Body of pancreas (tissue), 4 donors: ENCODE data around the gene CHST13. TPM values are rescaled to one million over a fixed set of nuclear protein-coding genes. Genes with fewer than 3 reads are reported as not detected.
A peak's percentile ranks its signal among the peaks of the same experiment; 100 is the strongest.

Experiments used
- ATAC-seq: fragments of 150-250 bp; one replicate; pipeline ENCODE4 v1.9.1; 2016
- DNase-seq, 4 donors: peaks; one replicate each; pipeline ENCODE4 v3.0.0-alpha.2; 2019
- H3K27ac ChIP-seq, 4 donors: fragments of 200-600 bp; sonication (generic); 1 replicate in 3 of 4; 2 replicates in 1 of 4; pipeline versions ENCODE4 v1.5.1 to v1.6.1; 2016 to 2019; ENCODE audit warnings: mild to moderate bottlenecking in 1 of 4, mixed read lengths in 1 of 4, moderate library complexity in 1 of 4
- H3K27me3 ChIP-seq, 2 donors: fragments of 200-600 bp; sonication (generic); one replicate each; pipeline ENCODE4 v1.6.0; 2016; ENCODE audit warnings: mild to moderate bottlenecking in 1 of 2
- H3K36me3 ChIP-seq, 2 donors: fragments of 200-600 bp; sonication (generic); replicated peaks in 1 of 2; 2 replicates each; pipeline ENCODE4 v1.5.1; 2016; ENCODE audit warnings: low read depth in 2 of 2; ENCODE audit not compliant: insufficient read depth in 1 of 2
- H3K4me1 ChIP-seq: fragments of 200-600 bp; sonication (generic); one replicate; pipeline ENCODE4 v1.6.0; 2016
- H3K4me3 ChIP-seq, 2 donors: fragments of 200-600 bp; sonication (generic); 1 replicate in 1 of 2; 2 replicates in 1 of 2; pipeline ENCODE4 v1.5.1; 2016 to 2019
- H3K9me3 ChIP-seq, 3 donors: fragments of 200-600 bp; sonication (generic); 1 replicate in 2 of 3; 2 replicates in 1 of 3; pipeline ENCODE4 v1.5.1; 2016
- POLR2A ChIP-seq, 3 donors: fragments of 450-650 bp; IDR thresholded peaks; one replicate each; pipeline ENCODE4 v1.6.1; 2016; ENCODE audit warnings: antibody characterized with exemption in 3 of 3, mild to moderate bottlenecking in 2 of 3
- WGBS, 2 donors: methylation state at CpG; one replicate each; pipeline ENCODE4 v1.1.5; 2017; 5-methylcytosine and 5-hydroxymethylcytosine counted together
- intact Hi-C: fragments of 100-400 bp; cut with DNase I; formaldehyde crosslinking; loops from one replicate; pipeline ENCODE4 v1.15.1; 2023
- total RNA-seq, 2 donors: library from RNA; depleted of rRNA; stranded (reverse); fragments of >200 nt; gene quantifications; one replicate each; pipeline ENCODE4 v1.1.0, GENCODE V29; 2016
- TF ChIP-seq, protein P1 (sequence below), 7 experiments: fragments of 450-650 bp in 4 of 7; fragments of 200-600 bp in 3 of 7; sonication (generic) in 3 of 7; IDR thresholded peaks; one replicate each; pipeline ENCODE4 v1.5.1; 2016 to 2019; ENCODE audit warnings: antibody characterized with exemption in 7 of 7

The CHST13 gene
- total RNA-seq, 2 donors from 2014 or later: 2.3 TPM; not detected in 1

DNA sequence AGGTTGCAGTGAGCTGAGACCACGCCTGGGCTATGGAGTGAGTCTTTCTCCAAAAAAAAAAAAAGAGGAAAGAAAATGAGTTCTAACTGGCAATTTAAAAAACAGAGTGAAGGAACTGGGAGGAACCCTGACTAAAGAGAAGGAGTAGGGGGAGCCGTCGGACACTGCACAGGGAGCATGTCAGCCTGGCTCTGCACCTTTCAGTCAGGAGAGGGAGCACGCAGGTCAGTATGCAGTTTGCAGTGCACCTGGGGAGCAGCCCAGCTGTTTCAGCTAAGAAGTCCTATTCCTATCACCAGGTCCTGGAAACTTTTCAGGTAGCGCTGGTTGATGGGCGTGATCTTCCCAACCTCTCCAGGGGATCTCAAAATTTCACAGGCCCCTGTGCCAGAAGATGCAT, 33.3 kb upstream of the CHST13 start:
- Histone ChIP-seq H3K36me3 (no peaks in the 10 kb centered on the region), H3K27me3 (no peaks in the 10 kb centered on the region), H3K4me1 (no peaks in the 10 kb centered on the region), H3K9me3 (no peaks in the 10 kb centered on the region), H3K4me3 (no peak overlapping the region), H3K27ac (no peak overlapping the region)
- DNase-seq (peak in 3 of 4 donors; percentile 39 to 63 (median 53)), ATAC-seq (peak; percentile 45)
- intact Hi-C loops: no loop called here
- WGBS, 2 donors: 43 to 55% methylated on average over 6 of the region's 6 CpGs
- TF ChIP-seq, protein P1, sequence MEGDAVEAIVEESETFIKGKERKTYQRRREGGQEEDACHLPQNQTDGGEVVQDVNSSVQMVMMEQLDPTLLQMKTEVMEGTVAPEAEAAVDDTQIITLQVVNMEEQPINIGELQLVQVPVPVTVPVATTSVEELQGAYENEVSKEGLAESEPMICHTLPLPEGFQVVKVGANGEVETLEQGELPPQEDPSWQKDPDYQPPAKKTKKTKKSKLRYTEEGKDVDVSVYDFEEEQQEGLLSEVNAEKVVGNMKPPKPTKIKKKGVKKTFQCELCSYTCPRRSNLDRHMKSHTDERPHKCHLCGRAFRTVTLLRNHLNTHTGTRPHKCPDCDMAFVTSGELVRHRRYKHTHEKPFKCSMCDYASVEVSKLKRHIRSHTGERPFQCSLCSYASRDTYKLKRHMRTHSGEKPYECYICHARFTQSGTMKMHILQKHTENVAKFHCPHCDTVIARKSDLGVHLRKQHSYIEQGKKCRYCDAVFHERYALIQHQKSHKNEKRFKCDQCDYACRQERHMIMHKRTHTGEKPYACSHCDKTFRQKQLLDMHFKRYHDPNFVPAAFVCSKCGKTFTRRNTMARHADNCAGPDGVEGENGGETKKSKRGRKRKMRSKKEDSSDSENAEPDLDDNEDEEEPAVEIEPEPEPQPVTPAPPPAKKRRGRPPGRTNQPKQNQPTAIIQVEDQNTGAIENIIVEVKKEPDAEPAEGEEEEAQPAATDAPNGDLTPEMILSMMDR (IDR thresholded peaks at IDR 0.05): peak in 3 of 7 experiments; percentile 14 to 35 (median 23)
- TF ChIP-seq POLR2A (IDR thresholded peaks at IDR 0.05): no peak

DNA sequence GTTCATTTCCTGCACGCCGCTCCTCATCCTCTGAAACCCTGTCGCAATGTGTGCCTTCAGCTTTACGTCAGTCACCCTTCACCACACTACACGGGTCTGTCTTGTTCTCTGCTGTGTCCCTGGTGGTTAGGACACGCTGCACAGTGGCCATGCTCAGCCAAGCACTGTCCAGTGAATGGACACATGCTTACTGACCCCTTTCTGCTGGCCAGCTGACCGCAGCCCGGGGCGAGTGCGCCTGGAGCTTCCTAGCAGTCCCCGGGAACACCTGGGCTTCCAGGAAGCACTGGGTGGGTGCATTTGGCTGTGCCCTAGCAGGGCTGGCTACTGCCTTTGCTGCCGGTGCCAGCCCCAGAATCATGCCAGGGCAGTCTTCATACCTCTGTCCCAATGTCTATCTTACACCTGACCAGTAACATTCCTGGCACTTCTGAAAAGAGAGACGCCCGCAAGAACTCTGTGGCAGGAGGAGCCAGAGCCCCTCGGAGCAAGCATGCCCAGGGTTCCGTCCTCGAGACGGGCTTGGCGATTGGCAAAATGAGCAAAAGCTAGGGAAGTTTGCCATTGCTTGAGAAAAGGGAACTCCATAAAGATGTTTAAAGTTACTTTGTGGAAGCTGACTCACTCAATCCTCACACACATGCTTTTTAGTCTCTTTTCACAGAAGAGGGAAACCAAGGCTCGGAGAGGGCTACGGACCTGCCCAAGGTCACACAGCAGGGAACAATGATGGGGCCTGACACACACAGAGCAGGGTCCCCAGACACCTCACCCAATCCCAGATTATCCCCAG, 32.5 kb upstream of the CHST13 start:
- 76 to 87% methylated on average over 21 of the region's 21 CpGs for WGBS, 2 donors
- no peak overlapping the region for H3K4me3 ChIP-seq
- TF ChIP-seq POLR2A (IDR thresholded peaks at IDR 0.05): no peak
- TF ChIP-seq, protein P1 (IDR thresholded peaks at IDR 0.05): no peak
- DNase-seq: no peak
- H3K27ac ChIP-seq: no peak overlapping the region
- H3K36me3 ChIP-seq: no peaks in the 10 kb centered on the region
- no peak for ATAC-seq
- H3K4me1 ChIP-seq: no peaks in the 10 kb centered on the region
- H3K9me3 ChIP-seq: no peaks in the 10 kb centered on the region
- intact Hi-C loops: no loop called here
- H3K27me3 ChIP-seq: no peaks in the 10 kb centered on the region

DNA sequence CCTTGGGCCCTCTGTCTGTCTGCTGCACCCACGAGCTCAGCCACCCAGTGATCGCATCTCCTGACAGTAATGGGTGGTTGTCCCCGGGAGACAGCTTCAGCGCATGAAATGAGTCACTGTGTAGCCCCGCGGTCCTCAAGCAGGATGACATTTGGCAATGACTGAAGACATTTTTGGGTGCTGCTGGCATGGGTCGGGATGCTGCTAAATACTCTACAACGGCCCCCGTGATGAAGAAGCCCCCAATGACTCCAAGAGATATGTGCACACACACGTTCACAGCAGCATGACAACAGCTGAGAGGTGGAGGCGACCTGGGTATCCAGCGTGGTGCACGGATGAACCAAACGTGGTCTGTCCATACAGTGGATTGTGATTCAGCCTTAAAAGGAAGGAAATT, 30.9 kb upstream of the CHST13 start:
- WGBS, 2 donors: 79 to 83% methylated on average over 8 to 14 of the region's 14 CpGs
- no peak overlapping the region for H3K27ac ChIP-seq
- no peaks in the 10 kb centered on the region for H3K36me3 ChIP-seq
- H3K4me3 ChIP-seq: no peak overlapping the region
- no peaks in the 10 kb centered on the region for H3K27me3 ChIP-seq
- intact Hi-C loops: no loop called here
- no peaks in the 10 kb centered on the region for H3K4me1 ChIP-seq
- ATAC-seq (no peak), DNase-seq (no peak)
- no peaks in the 10 kb centered on the region for H3K9me3 ChIP-seq
- TF ChIP-seq, protein P1 (IDR thresholded peaks at IDR 0.05): no peak
- TF ChIP-seq POLR2A (IDR thresholded peaks at IDR 0.05): no peak

DNA sequence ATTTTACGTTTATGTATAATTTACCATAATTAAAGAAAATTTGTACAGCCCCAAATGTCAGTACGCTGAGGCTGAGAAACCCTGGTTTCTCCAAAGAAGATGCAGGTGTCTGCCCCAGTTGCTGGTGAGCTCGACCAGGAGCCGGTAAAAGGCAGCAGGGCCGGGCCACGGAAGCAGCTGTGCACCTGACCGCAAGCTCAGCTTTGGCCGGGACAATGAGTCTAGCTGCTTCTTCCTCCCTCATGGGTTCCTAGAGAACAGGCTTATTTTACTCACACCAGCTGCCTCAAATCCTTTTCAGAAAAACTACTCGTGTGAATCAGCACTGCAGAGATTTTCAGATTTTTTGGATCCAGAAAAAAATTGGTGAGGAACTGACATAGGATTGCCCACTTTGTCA, 30.2 kb upstream of the CHST13 start:
- H3K4me3 ChIP-seq: no peak overlapping the region
- intact Hi-C loops: no loop called here
- DNase-seq: no peak
- no peak for ATAC-seq
- no peaks in the 10 kb centered on the region for H3K36me3 ChIP-seq
- 75 to 81% methylated on average over 9 of the region's 9 CpGs for WGBS, 2 donors
- H3K9me3 ChIP-seq: no peaks in the 10 kb centered on the region
- TF ChIP-seq, protein P1 (IDR thresholded peaks at IDR 0.05): no peak
- no peak for TF ChIP-seq POLR2A (IDR thresholded peaks at IDR 0.05)
- H3K4me1 ChIP-seq: no peaks in the 10 kb centered on the region
- no peak overlapping the region for H3K27ac ChIP-seq
- no peaks in the 10 kb centered on the region for H3K27me3 ChIP-seq
